Trophoblast cell (in vitro differentiated cells and primary cell): Measurements from ENCODE around the gene TMEFF2.

Source experiments
- DNase-seq, 2 donors: peaks; one replicate each; pipeline ENCODE4 v3.0.0-alpha.2; 2016
- H2AFZ ChIP-seq: 2 replicates; pipeline ENCODE4 v1.6.1; 2013; ENCODE audit warnings: low read length, moderate library complexity, mild to moderate bottlenecking; ENCODE audit not compliant: insufficient read depth, poor library complexity
- H2AK5ac ChIP-seq: 2 replicates; pipeline ENCODE4 v1.6.1; 2013; ENCODE audit warnings: mild to moderate bottlenecking, low read length
- H2BK120ac ChIP-seq: 2 replicates; pipeline ENCODE4 v1.6.1; 2013; ENCODE audit warnings: low read length, mild to moderate bottlenecking, moderate library complexity; ENCODE audit not compliant: insufficient read depth, poor library complexity
- H2BK12ac ChIP-seq: 2 replicates; pipeline ENCODE4 v1.6.1; 2013; ENCODE audit warnings: mild to moderate bottlenecking, low read length, moderate library complexity
- H2BK5ac ChIP-seq: 2 replicates; pipeline ENCODE4 v1.6.1; 2013; ENCODE audit warnings: low read length, low read depth, moderate library complexity, mild to moderate bottlenecking; ENCODE audit not compliant: poor library complexity
- H3K14ac ChIP-seq: 2 replicates; pipeline ENCODE4 v1.6.1; 2013; ENCODE audit warnings: mild to moderate bottlenecking, low read length
- H3K18ac ChIP-seq: 2 replicates; pipeline ENCODE4 v1.6.1; 2013; ENCODE audit warnings: mild to moderate bottlenecking, low read length
- H3K23ac ChIP-seq: 2 replicates; pipeline ENCODE4 v1.6.1; 2013; ENCODE audit warnings: low read length
- H3K27ac ChIP-seq: 2 replicates; pipeline ENCODE4 v1.5.1; 2013; ENCODE audit warnings: low read depth, mild to moderate bottlenecking, inconsistent platforms, low read length, moderate library complexity
- H3K27me3 ChIP-seq: 2 replicates; pipeline ENCODE4 v1.6.1; 2013; ENCODE audit warnings: inconsistent platforms, mild to moderate bottlenecking, low read length, moderate library complexity; ENCODE audit not compliant: insufficient read depth
- H3K36me3 ChIP-seq, 2 experiments: 1 replicate in 1 of 2; 2 replicates in 1 of 2; pipeline ENCODE4 v1.6.1; 2013; ENCODE audit warnings: low read length in 2 of 2, mild to moderate bottlenecking in 2 of 2, moderate library complexity in 1 of 2; ENCODE audit not compliant: insufficient read depth in 2 of 2, control insufficient read depth in 1 of 2
- H3K4ac ChIP-seq: 2 replicates; pipeline ENCODE4 v1.6.1; 2013; ENCODE audit warnings: low read depth, mild to moderate bottlenecking, low read length, moderate library complexity
- H3K4me1 ChIP-seq, 2 experiments: 1 replicate in 1 of 2; 2 replicates in 1 of 2; pipeline ENCODE4 v1.6.1; 2013; ENCODE audit warnings: low read length in 2 of 2, mild to moderate bottlenecking in 2 of 2, moderate library complexity in 1 of 2; ENCODE audit not compliant: insufficient read depth in 2 of 2, control insufficient read depth in 1 of 2
- H3K4me2 ChIP-seq: 2 replicates; pipeline ENCODE4 v1.6.1; 2013; ENCODE audit warnings: inconsistent platforms, mild to moderate bottlenecking, low read length, moderate library complexity
- H3K4me3 ChIP-seq: 2 replicates; pipeline ENCODE4 v1.5.1; 2013; ENCODE audit warnings: mild to moderate bottlenecking, low read depth, low read length, inconsistent platforms
- H3K79me1 ChIP-seq: one replicate; pipeline ENCODE4 v1.6.1; 2013; ENCODE audit warnings: low read length
- H3K79me2 ChIP-seq: 2 replicates; pipeline ENCODE4 v1.6.1; 2013; ENCODE audit warnings: low read length, mild to moderate bottlenecking; ENCODE audit not compliant: control insufficient read depth, insufficient read depth, poor library complexity
- H3K9ac ChIP-seq: 2 replicates; pipeline ENCODE4 v1.6.1; 2013; ENCODE audit warnings: mild to moderate bottlenecking, low read length
- H3K9me3 ChIP-seq: 2 replicates; pipeline ENCODE4 v1.6.1; 2013; ENCODE audit warnings: low read depth, mild to moderate bottlenecking, control low read depth, inconsistent platforms, low read length; ENCODE audit not compliant: insufficient read depth
- H4K12ac ChIP-seq: 2 replicates; pipeline ENCODE4 v1.6.1; 2013; ENCODE audit warnings: low read depth, mild to moderate bottlenecking, low read length, moderate library complexity
- H4K8ac ChIP-seq: 2 replicates; pipeline ENCODE4 v1.6.1; 2013; ENCODE audit warnings: low read depth, mild to moderate bottlenecking, low read length, moderate library complexity
- H4K91ac ChIP-seq: one replicate; pipeline ENCODE4 v1.6.1; 2013; ENCODE audit warnings: low read depth, mild to moderate bottlenecking, low read length, moderate library complexity
- WGBS: extraction: QIAGEN DNeasy Blood & Tissue Kit; methylation state at CpG from one replicate; pipeline ENCODE4 v1.1.7; 2013; ENCODE audit warnings: missing lambda C conversion rate; ENCODE audit not compliant: insufficient read length, insufficient coverage; ENCODE audit errors: extremely low coverage; 5-methylcytosine and 5-hydroxymethylcytosine counted together

TMEFF2 gene

DNA sequence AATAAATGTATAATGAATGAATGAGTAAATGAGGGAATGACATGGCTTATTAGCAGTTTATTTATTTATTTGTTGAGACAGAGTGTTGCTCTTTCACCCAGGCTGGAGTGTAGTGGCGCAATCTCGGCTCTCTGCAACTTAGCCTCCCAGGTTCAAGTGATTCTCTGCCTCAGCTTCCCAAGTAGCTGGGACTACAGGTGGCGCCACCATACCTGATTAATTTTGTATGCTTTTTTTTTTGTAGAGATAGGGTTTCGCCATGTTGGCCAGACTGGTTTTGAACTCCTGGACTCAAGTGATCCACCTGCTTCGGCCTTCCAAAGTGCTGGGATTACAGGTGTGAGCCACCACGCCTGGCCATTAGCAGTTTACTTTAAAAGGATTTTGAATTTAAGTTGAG is 247.5 kb downstream of the TMEFF2 start:
- H3K4me1 ChIP-seq: peaks cover 0 to 2% of the 10 kb centered on the region in 2 experiments
- H2AFZ ChIP-seq: no peak overlapping the region
- no peak overlapping the region for H2BK120ac ChIP-seq
- DNase-seq: no peak
- WGBS: no CpG with 5 or more reads among the region's 6 CpGs
- no peak overlapping the region for H3K27ac ChIP-seq
- no peak overlapping the region for H3K4me2 ChIP-seq
- no peak overlapping the region for H3K23ac ChIP-seq
- H2AK5ac ChIP-seq: no peak overlapping the region
- H4K12ac ChIP-seq: no peak overlapping the region
- H3K9ac ChIP-seq: no peak overlapping the region
- H2BK5ac ChIP-seq: no peak overlapping the region
- H3K27me3 ChIP-seq: no peaks in the 10 kb centered on the region
- H3K14ac ChIP-seq: no peak overlapping the region
- H3K18ac ChIP-seq: no peak overlapping the region
- H3K79me1 ChIP-seq: no peaks in the 10 kb centered on the region
- no peak overlapping the region for H3K4ac ChIP-seq
- no peaks in the 10 kb centered on the region for H3K79me2 ChIP-seq
- H3K36me3 ChIP-seq: no peaks in the 10 kb centered on the region
- no peak overlapping the region for H4K91ac ChIP-seq
- no peak overlapping the region for H2BK12ac ChIP-seq
- H3K4me3 ChIP-seq: no peak overlapping the region
- no peaks in the 10 kb centered on the region for H3K9me3 ChIP-seq
- no peak overlapping the region for H4K8ac ChIP-seq

- Histone ChIP-seq H4K91ac (no peak overlapping the region), H3K14ac (no peak overlapping the region), H3K9me3 (no peaks in the 10 kb centered on the region), H2BK120ac (no peak overlapping the region), H3K4me3 (no peak overlapping the region), H3K23ac (no peak overlapping the region), H2AK5ac (no peak overlapping the region), H3K36me3 (no peaks in the 10 kb centered on the region), H3K79me2 (no peaks in the 10 kb centered on the region), H3K4ac (no peak overlapping the region), H2AFZ (no peak overlapping the region), H3K27ac (no peak overlapping the region), H2BK5ac (no peak overlapping the region), H3K4me1 (peaks cover 0 to 2% of the 10 kb centered on the region in 2 experiments), H4K8ac (no peak overlapping the region), H3K18ac (no peak overlapping the region), H3K4me2 (no peak overlapping the region), H4K12ac (no peak overlapping the region), H3K9ac (no peak overlapping the region), H3K27me3 (no peaks in the 10 kb centered on the region), H2BK12ac (no peak overlapping the region), H3K79me1 (no peaks in the 10 kb centered on the region)
- DNase-seq: no peak
- WGBS: no CpG with 5 or more reads among the region's 2 CpGs
These were observed 248.1 kb downstream of the TMEFF2 start for GRCh38 chr2:191946471-191947182.

DNA sequence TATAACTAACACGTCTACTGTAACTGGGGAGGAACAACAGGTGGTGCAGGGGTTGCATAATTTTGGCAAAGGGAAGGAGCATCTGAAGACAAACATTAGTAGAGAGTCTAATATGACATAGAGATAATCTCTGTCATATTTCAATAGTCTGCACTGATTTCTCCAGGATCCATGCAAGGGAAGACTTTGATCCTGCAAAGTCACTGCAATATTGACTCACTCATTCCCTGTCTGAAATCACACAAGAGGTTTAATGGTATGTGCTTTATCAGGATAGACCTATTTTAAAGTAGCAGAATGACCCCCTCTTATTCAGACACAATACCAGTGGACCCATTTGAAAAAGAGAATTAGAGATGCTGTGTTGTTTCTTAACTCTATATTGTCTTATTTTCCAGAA is 249.1 kb downstream of the TMEFF2 start:
- Histone ChIP-seq H2BK5ac (no peak overlapping the region), H3K4ac (no peak overlapping the region), H3K23ac (peak overlapping the region; percentile 65), H2AFZ (no peak overlapping the region), H3K18ac (no peak overlapping the region), H2AK5ac (no peak overlapping the region), H2BK12ac (no peak overlapping the region), H3K36me3 (no peaks in the 10 kb centered on the region), H3K9ac (no peak overlapping the region), H4K12ac (no peak overlapping the region), H3K27me3 (no peaks in the 10 kb centered on the region), H3K4me1 (peaks cover 0 to 2% of the 10 kb centered on the region in 2 experiments), H3K27ac (no peak overlapping the region), H3K79me1 (no peaks in the 10 kb centered on the region), H3K4me3 (no peak overlapping the region), H3K9me3 (no peaks in the 10 kb centered on the region), H2BK120ac (no peak overlapping the region), H3K4me2 (no peak overlapping the region), H3K14ac (no peak overlapping the region), H3K79me2 (no peaks in the 10 kb centered on the region), H4K8ac (no peak overlapping the region), H4K91ac (no peak overlapping the region)
- WGBS: no CpG with 5 or more reads among the region's 1 CpG
- DNase-seq: no peak

GRCh38 chr2:191942739-191943103 is 252.0 kb downstream of the TMEFF2 start:
- Histone ChIP-seq H3K4me3 (no peak overlapping the region), H3K4me2 (no peak overlapping the region), H3K4me1 (peaks cover 0 to 2% of the 10 kb centered on the region in 2 experiments)

More at GRCh38 chr2:191942739-191943103, 252.0 kb downstream of the TMEFF2 start:
- Histone ChIP-seq H4K91ac (peak overlapping the region; percentile 14), H3K9me3 (no peaks in the 10 kb centered on the region), H3K27ac (no peak overlapping the region), H3K9ac (no peak overlapping the region), H3K18ac (no peak overlapping the region), H2AK5ac (no peak overlapping the region), H2BK120ac (no peak overlapping the region), H3K4ac (no peak overlapping the region), H4K8ac (no peak overlapping the region), H3K79me2 (no peaks in the 10 kb centered on the region), H3K14ac (no peak overlapping the region), H2BK12ac (no peak overlapping the region), H3K36me3 (no peaks in the 10 kb centered on the region), H2BK5ac (no peak overlapping the region), H3K27me3 (no peaks in the 10 kb centered on the region), H3K79me1 (no peaks in the 10 kb centered on the region), H3K23ac (no peak overlapping the region), H4K12ac (no peak overlapping the region), H2AFZ (no peak overlapping the region)
- no peak for DNase-seq
- no CpG with 5 or more reads among the region's 2 CpGs for WGBS
